Measurements from ENCODE around the gene SPACA1.

The SPACA1 gene

DNA sequence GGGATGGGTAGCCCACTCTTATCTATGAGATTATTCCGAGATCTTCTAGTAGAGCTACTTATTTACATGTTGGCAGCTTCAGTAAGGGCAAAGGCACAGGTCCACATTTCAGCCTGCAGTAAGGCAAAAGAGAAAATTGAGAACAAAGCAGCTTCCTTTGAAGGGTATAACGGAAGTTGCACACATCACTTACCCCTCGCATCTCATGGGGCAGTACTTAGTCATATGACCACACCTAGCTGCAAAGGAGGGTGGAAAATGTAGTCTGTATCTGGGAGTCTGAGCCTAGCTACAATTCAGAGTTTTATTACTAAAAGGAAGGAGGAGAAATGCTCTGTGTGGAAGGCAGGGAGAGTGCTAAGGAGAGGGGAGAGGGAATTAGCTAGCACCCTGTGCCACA is 29.7 kb downstream of the SPACA1 start:
- Histone ChIP-seq H3K27me3 (ENCODE audit: control insufficient read depth, insufficient read depth, low read length, poor library complexity, severe bottlenecking) (no peaks in the 10 kb centered on the region), H3K4me3 (ENCODE audit: insufficient read depth, low read depth, low read length) (no peak overlapping the region), H3K9me3 (ENCODE audit: control insufficient read depth, low read length) (no peaks in the 10 kb centered on the region), H3K4me1 (ENCODE audit: control insufficient read depth, insufficient read depth, low read length) (no peaks in the 10 kb centered on the region), H3K27ac (ENCODE audit: insufficient read depth, low read depth, low read length, poor library complexity, severe bottlenecking) (no peak overlapping the region), H3K36me3 (ENCODE audit: control insufficient read depth, insufficient read depth, low read length) (no peaks in the 10 kb centered on the region)
- 88 to 92% methylated on average over 3 of the region's 3 CpGs for WGBS, 2 experiments

DNA sequence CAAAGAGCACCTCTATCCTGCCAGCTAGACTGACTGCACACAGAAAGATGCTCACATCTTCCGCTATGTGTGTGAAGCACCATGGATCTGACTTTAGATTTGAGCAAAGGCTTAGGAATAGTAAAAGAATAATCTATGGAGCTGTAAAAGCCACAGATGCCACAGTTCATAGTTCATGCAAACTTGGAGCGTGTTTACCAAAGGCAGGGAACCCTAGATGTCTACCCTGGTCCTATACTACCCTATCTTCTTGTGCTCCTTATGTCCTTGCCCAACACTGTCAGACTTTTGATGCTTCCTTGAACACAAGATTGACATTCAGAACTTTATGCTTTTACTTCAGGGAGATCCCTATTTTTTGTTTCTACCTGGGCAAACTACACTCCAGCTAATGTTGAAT is 39.2 kb downstream of the SPACA1 start:
- H3K27me3 ChIP-seq (ENCODE audit: control insufficient read depth, insufficient read depth, low read length, poor library complexity, severe bottlenecking), result no peaks in the 10 kb centered on the region
- 94 to 95% methylated on average over 2 of the region's 2 CpGs for WGBS, 2 experiments
- no peaks in the 10 kb centered on the region for H3K9me3 ChIP-seq (ENCODE audit: control insufficient read depth, low read length)

DNA sequence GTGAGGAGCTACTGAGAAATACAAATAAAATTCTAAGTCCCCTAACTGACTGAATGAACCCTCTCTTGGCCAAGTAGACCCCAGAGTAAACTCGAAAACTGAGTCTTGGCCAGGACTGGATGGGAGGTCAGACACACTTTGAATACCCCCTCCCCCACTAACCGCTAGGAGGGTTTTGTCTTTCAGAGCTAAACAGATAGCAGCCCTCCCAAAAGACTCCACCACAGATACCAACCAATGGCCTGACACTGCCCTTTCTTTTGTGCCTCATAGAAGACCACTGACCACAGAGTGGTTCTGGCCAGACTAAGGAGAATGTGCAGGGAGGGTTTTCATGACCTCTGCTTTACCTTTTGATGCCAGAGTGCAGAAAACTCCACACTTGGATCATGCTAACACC is 42.1 kb downstream of the SPACA1 start:
- 68 to 82% methylated on average over 2 of the region's 2 CpGs for WGBS, 2 experiments
- H3K36me3 ChIP-seq (ENCODE audit: control insufficient read depth, insufficient read depth, low read length), result no peaks in the 10 kb centered on the region
- no peaks in the 10 kb centered on the region for H3K27me3 ChIP-seq (ENCODE audit: control insufficient read depth, insufficient read depth, low read length, poor library complexity, severe bottlenecking)
- no peak overlapping the region for H3K27ac ChIP-seq (ENCODE audit: insufficient read depth, low read depth, low read length, poor library complexity, severe bottlenecking)
- no peaks in the 10 kb centered on the region for H3K9me3 ChIP-seq (ENCODE audit: control insufficient read depth, low read length)
- no peak overlapping the region for H3K4me3 ChIP-seq (ENCODE audit: insufficient read depth, low read depth, low read length)
- peaks cover 4% of the 10 kb centered on the region for H3K4me1 ChIP-seq (ENCODE audit: control insufficient read depth, insufficient read depth, low read length)

More for the DNA sequence above, 39.2 kb downstream of the SPACA1 start:
- no peak overlapping the region for H3K27ac ChIP-seq (ENCODE audit: insufficient read depth, low read depth, low read length, poor library complexity, severe bottlenecking)
- no peaks in the 10 kb centered on the region for H3K36me3 ChIP-seq (ENCODE audit: control insufficient read depth, insufficient read depth, low read length)
- H3K4me1 ChIP-seq (ENCODE audit: control insufficient read depth, insufficient read depth, low read length), result peaks cover 4% of the 10 kb centered on the region
- no peak overlapping the region for H3K4me3 ChIP-seq (ENCODE audit: insufficient read depth, low read depth, low read length)

DNA sequence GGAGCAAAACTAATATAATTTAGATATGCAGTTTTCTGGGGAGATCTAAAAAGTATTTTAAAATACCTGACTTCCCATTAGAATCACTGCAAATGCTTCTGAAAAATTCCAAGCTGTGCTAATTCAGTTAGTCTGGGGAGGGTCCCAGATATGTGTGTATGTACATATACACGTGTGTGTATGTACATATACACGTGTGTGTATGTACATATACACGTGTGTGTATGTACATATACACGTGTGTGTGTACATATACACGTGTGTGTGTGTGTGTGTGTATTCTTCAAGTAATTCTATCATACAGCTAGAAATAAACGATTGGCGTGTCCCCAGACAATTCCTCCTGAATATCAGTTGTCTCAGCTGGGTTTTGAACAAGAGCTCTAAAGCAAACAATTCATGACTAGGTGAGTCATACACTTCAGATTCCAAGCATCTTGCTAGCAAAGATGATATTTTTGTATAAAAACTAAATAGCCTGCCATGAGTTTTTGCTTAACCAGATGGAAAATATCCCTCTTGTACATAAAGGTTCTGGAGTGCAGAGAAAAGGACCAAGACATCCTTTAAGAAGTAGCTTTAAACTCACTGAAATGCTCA is 58.2 kb downstream of the SPACA1 start:
- H3K9me3 ChIP-seq (ENCODE audit: control insufficient read depth, low read length), result no peaks in the 10 kb centered on the region
- no peaks in the 10 kb centered on the region for H3K36me3 ChIP-seq (ENCODE audit: control insufficient read depth, insufficient read depth, low read length)
- H3K27ac ChIP-seq (ENCODE audit: insufficient read depth, low read depth, low read length, poor library complexity, severe bottlenecking), result no peak overlapping the region
- no peaks in the 10 kb centered on the region for H3K27me3 ChIP-seq (ENCODE audit: control insufficient read depth, insufficient read depth, low read length, poor library complexity, severe bottlenecking)
- no peak overlapping the region for H3K4me3 ChIP-seq (ENCODE audit: insufficient read depth, low read depth, low read length)
- WGBS, 2 experiments, result 87 to 93% methylated on average over 7 of the region's 7 CpGs
- no peaks in the 10 kb centered on the region for H3K4me1 ChIP-seq (ENCODE audit: control insufficient read depth, insufficient read depth, low read length)

DNA sequence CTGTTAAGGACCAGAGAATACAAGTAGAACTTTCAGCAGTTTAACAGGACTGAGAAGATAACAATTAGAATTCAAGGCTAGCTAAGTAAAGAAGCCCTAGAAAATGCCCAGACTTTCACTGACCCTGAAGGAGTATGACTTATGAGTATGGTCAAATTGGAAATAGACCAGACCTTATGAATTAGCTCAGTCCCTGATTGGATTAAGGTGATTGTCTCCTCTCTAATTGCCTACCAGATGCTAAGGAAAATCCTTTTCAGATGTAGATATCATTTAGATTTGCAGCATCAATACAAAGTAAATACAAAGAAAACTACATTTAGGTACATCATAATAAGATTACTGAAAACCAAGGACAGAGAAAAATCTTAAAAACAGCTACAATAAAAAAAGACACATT is 59.6 kb downstream of the SPACA1 start:
- no peaks in the 10 kb centered on the region for H3K4me1 ChIP-seq (ENCODE audit: control insufficient read depth, insufficient read depth, low read length)
- H3K36me3 ChIP-seq (ENCODE audit: control insufficient read depth, insufficient read depth, low read length), result no peaks in the 10 kb centered on the region
- no peak overlapping the region for H3K4me3 ChIP-seq (ENCODE audit: insufficient read depth, low read depth, low read length)
- no peaks in the 10 kb centered on the region for H3K9me3 ChIP-seq (ENCODE audit: control insufficient read depth, low read length)
- no peak overlapping the region for H3K27ac ChIP-seq (ENCODE audit: insufficient read depth, low read depth, low read length, poor library complexity, severe bottlenecking)
- H3K27me3 ChIP-seq (ENCODE audit: control insufficient read depth, insufficient read depth, low read length, poor library complexity, severe bottlenecking), result no peaks in the 10 kb centered on the region

DNA sequence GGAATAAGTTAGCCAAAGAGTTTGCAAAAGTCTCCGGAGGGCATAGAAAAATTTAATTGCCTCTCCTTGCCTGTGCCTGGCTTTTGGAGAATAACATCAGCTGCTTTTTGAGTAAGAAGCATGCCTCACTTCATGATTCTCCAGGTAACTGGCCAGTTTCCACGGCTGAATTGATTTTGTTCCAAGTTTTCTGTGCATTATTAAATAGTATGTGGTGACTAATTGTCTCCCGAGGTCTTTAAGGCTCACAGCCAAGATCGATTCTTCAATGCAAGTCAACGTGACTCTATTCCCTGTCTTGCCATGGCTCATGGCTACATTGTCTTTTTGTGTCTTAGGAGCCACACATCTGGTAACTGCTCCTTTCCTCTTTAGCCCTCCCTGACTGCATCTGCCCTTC is 64.3 kb downstream of the SPACA1 start:
- Histone ChIP-seq H3K27ac (ENCODE audit: insufficient read depth, low read depth, low read length, poor library complexity, severe bottlenecking) (no peak overlapping the region), H3K36me3 (ENCODE audit: control insufficient read depth, insufficient read depth, low read length) (no peaks in the 10 kb centered on the region), H3K27me3 (ENCODE audit: control insufficient read depth, insufficient read depth, low read length, poor library complexity, severe bottlenecking) (no peaks in the 10 kb centered on the region), H3K9me3 (ENCODE audit: control insufficient read depth, low read length) (no peaks in the 10 kb centered on the region), H3K4me3 (ENCODE audit: insufficient read depth, low read depth, low read length) (no peak overlapping the region), H3K4me1 (ENCODE audit: control insufficient read depth, insufficient read depth, low read length) (no peaks in the 10 kb centered on the region)
- WGBS, 2 experiments, result 92 to 94% methylated on average over 5 of the region's 5 CpGs

DNA sequence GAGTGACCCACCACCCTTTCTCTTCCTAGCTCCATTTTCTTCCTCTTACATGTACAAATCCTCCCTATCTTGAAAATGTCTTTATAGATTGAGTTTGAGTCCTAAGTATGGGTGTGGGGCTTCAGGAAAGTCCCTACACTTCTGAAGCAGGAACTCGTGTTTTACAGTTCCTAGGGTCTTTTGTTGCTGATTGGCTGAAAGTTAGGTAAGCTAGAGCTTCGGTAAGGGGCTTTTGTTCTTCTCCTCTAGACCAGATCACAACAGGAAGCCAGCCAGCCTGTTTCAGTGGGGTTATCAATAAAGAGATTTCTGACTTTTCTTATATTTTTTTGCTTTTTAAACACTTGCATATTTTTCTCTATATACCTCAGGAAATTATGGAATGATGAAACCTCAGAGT is 67.2 kb downstream of the SPACA1 start:
- H3K4me1 ChIP-seq (ENCODE audit: control insufficient read depth, insufficient read depth, low read length), result no peaks in the 10 kb centered on the region
- no peaks in the 10 kb centered on the region for H3K27me3 ChIP-seq (ENCODE audit: control insufficient read depth, insufficient read depth, low read length, poor library complexity, severe bottlenecking)
- no peak overlapping the region for H3K4me3 ChIP-seq (ENCODE audit: insufficient read depth, low read depth, low read length)
- WGBS, 2 experiments, result 36 to 50% methylated on average over 2 of the region's 2 CpGs
- H3K9me3 ChIP-seq (ENCODE audit: control insufficient read depth, low read length), result no peaks in the 10 kb centered on the region
- H3K36me3 ChIP-seq (ENCODE audit: control insufficient read depth, insufficient read depth, low read length), result no peaks in the 10 kb centered on the region
- H3K27ac ChIP-seq (ENCODE audit: insufficient read depth, low read depth, low read length, poor library complexity, severe bottlenecking), result no peak overlapping the region

DNA sequence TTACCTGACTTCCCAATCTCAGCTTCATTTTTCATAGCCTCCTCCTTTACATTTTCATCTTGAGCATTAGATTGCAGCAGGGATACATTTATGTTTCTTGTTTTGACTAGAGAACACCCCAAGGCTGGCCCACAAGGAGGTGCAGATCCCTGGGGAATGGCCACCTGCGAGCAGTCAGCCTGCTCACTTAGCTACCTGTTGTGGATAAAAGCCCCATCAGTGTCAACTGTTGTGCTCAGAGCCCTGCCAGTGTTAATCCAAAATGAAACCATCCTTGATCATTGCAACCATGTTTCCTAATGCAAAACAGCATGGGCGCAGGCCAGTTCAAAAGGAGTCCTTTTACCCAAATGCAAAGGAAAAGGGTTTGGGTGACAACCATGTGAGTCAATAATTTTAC is 67.7 kb downstream of the SPACA1 start:
- H3K36me3 ChIP-seq (ENCODE audit: control insufficient read depth, insufficient read depth, low read length), result no peaks in the 10 kb centered on the region
- no peak overlapping the region for H3K27ac ChIP-seq (ENCODE audit: insufficient read depth, low read depth, low read length, poor library complexity, severe bottlenecking)
- no peaks in the 10 kb centered on the region for H3K4me1 ChIP-seq (ENCODE audit: control insufficient read depth, insufficient read depth, low read length)
- H3K9me3 ChIP-seq (ENCODE audit: control insufficient read depth, low read length), result no peaks in the 10 kb centered on the region
- WGBS, 2 experiments, result 41 to 42% methylated on average over 2 of the region's 2 CpGs
- H3K27me3 ChIP-seq (ENCODE audit: control insufficient read depth, insufficient read depth, low read length, poor library complexity, severe bottlenecking), result no peaks in the 10 kb centered on the region
- no peak overlapping the region for H3K4me3 ChIP-seq (ENCODE audit: insufficient read depth, low read depth, low read length)

DNA sequence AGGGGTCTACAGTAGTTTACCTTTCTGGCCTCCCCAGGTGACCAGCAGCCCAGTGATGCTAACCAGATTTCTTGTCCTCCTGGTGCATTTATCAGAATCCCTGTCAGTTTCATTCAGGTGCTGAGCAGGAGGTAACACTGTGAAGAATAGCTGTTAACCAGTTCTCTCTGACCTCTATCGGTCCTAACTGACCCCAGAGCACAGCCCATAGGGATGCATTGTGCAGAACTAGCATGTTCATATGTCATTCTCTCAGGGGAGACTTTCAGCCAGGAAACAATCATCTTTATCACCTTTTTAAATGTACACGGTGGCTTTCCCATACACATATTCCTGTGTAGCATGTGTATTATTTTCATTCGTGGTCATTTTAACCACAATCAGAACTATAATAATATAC is 68.6 kb downstream of the SPACA1 start:
- H3K9me3 ChIP-seq (ENCODE audit: control insufficient read depth, low read length), result no peaks in the 10 kb centered on the region
- H3K27ac ChIP-seq (ENCODE audit: insufficient read depth, low read depth, low read length, poor library complexity, severe bottlenecking), result no peak overlapping the region
- H3K4me3 ChIP-seq (ENCODE audit: insufficient read depth, low read depth, low read length), result no peak overlapping the region
- H3K36me3 ChIP-seq (ENCODE audit: control insufficient read depth, insufficient read depth, low read length), result no peaks in the 10 kb centered on the region
- no peaks in the 10 kb centered on the region for H3K4me1 ChIP-seq (ENCODE audit: control insufficient read depth, insufficient read depth, low read length)
- 86 to 89% methylated on average over 3 of the region's 3 CpGs for WGBS, 2 experiments
- H3K27me3 ChIP-seq (ENCODE audit: control insufficient read depth, insufficient read depth, low read length, poor library complexity, severe bottlenecking), result no peaks in the 10 kb centered on the region
